ENCODE data around the gene BPI. TPM values are rescaled to one million over a fixed set of nuclear protein-coding genes. Genes with fewer than 3 reads are reported as not detected.

BPI gene
- total RNA-seq, 4 donors from 2014 or later = 0.65 TPM; not detected in 3

DNA sequence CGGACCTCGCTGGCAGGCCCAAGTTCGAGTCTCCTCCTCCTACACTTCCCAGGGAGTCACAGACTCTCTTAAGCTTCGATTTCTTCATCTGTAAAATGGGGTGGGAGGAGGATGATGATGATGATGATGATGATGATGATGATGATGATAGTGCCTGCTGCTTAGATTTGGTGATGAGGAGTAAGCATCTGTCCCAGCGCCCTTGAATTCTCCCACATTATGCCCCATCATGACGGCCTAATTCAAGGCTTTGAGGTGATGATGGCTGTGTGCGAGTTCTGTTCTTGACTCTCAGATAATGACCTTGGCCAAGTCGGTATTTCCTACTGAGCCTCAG lies 42.9 kb upstream of the BPI start:
- TF ChIP-seq, protein P1, sequence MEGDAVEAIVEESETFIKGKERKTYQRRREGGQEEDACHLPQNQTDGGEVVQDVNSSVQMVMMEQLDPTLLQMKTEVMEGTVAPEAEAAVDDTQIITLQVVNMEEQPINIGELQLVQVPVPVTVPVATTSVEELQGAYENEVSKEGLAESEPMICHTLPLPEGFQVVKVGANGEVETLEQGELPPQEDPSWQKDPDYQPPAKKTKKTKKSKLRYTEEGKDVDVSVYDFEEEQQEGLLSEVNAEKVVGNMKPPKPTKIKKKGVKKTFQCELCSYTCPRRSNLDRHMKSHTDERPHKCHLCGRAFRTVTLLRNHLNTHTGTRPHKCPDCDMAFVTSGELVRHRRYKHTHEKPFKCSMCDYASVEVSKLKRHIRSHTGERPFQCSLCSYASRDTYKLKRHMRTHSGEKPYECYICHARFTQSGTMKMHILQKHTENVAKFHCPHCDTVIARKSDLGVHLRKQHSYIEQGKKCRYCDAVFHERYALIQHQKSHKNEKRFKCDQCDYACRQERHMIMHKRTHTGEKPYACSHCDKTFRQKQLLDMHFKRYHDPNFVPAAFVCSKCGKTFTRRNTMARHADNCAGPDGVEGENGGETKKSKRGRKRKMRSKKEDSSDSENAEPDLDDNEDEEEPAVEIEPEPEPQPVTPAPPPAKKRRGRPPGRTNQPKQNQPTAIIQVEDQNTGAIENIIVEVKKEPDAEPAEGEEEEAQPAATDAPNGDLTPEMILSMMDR (IDR thresholded peaks at IDR 0.05; ENCODE audit: low read depth) = no peak

- TF ChIP-seq, protein P1 (IDR thresholded peaks at IDR 0.05; ENCODE audit: low read depth) = no peak
These were observed 41.0 kb upstream of the BPI start for GRCh38 chr20:38262931-38263330.

GRCh38 chr20:38266426-38266825 lies 37.5 kb upstream of the BPI start:
- TF ChIP-seq, protein P1 (IDR thresholded peaks at IDR 0.05; ENCODE audit: low read depth) = no peak

DNA sequence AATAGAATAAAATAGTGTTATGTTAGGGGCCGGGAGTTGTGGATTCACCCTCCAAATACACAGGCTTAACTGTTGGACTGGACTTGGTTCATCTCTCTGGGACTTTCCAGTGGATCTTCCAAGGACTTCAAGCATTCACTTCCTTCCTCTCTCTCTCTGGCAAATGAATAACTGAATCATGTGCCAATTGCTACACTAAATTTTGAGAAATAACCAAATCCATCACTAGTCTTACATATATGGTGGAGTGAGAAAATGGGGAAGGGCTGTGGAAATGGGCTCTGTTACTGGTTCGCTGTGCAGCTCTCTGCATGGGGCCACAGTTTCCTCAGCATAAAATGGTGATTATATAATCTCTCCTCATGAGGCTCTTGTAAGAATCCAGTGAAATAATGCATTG lies 36.7 kb upstream of the BPI start:
- TF ChIP-seq, protein P1 (IDR thresholded peaks at IDR 0.05; ENCODE audit: low read depth) = no peak

DNA sequence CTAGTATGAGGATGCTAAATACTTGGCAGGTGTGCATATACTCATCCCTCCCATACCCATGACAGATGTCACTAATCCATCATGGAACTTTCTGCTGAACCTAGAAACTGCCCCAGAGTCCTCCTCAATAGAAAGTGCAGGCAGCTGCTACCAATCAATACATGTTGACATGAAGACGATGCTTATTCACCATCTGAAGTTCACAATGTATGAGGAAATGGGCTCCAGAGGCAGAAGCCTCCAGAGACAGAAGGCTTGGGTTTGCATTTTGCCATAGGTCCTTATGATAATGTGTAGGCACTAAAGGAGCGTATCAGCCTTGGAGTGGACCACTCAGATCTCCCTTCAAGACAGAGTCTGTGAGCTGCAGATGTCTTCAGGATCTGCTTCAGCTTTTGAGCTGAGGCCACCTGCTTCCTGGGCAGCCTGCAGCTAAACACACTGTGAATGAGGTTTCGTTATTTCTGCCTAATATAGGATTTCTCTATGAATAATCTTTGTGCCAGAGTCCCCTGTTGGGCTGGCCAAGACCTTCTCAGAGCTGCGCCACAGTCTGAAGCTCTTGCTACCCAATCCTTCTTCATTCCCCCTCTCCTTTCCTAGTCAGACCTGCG lies 35.9 kb upstream of the BPI start:
- TF ChIP-seq, protein P1 (IDR thresholded peaks at IDR 0.05; ENCODE audit: low read depth) = no peak

DNA sequence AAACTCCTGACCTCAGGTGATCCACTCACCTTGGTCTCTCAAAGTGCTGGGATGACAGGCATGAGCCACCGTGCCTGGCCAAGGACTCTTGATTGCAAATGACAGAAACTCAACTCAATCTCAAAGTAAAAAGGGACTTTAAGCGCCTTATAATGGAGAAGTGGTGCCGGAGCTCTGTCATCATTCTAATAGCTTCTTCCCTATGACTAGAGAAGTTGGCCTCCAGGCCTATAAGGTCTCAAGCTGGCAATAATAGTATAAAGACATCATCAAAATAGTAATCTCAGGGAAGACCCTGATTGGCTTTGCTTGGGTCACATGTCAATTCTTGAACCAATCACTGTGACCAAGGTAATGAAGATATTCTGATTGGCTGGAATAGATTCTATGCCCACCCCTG lies 34.9 kb upstream of the BPI start:
- TF ChIP-seq, protein P1 (IDR thresholded peaks at IDR 0.05; ENCODE audit: low read depth) = no peak

DNA sequence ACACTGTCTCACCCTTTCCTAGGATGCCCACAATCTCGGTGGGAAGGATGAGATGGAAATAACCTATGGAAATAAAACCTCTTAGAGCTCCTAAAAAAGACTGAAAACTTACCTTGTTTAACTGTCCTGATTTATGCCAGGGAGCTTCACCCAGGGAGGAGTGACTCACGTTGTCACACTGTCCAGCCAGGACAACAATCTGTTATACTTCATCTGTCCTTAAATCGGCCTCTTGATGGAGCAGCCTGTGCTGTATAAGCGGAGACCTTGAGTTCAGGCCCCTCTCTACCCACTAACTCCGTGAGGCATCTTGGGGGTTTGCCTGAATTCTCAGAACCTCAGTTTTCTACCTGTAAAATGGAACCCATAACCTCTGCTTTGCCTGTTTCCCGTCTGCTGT lies 34.2 kb upstream of the BPI start:
- TF ChIP-seq, protein P1 (IDR thresholded peaks at IDR 0.05; ENCODE audit: low read depth) = no peak
